NCI-H748 (cell line): ENCODE measurements around the gene ZNF451.

Experiments
- DNase-seq: peaks from one replicate; lab custom pipeline; 2025; ENCODE audit not compliant: unreplicated experiment; lab: John Stamatoyannopoulos, UW

The ZNF451 gene

DNA sequence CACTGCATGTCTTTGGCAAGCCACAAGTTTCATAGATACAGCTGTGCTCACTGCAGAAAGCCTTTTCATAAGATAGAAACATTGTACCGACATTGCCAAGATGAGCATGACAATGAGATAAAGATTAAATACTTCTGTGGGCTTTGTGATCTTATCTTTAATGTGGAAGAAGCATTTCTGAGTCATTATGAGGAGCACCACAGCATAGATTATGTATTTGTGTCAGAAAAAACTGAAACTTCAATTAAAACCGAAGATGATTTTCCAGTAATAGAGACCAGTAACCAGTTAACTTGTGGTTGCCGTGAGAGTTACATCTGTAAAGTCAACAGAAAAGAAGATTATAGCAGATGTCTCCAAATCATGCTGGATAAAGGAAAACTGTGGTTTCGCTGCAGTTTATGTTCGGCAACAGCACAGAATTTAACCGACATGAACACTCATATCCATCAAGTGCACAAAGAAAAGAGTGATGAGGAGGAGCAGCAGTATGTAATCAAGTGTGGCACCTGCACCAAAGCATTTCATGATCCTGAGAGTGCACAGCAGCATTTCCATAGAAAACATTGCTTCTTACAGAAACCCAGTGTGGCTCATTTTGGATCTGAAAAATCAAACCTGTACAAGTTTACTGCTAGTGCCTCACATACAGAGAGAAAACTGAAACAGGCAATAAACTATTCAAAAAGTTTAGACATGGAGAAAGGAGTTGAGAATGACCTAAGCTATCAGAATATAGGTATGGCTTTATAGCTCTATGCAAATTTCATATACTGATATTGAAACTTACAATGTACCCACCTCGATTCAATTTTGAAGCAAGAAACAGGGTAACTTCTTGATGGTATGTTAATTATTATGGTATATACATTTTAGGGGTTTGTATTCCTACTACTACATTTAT, 58.2 kb downstream of the ZNF451 start:
- no peak for DNase-seq

DNA sequence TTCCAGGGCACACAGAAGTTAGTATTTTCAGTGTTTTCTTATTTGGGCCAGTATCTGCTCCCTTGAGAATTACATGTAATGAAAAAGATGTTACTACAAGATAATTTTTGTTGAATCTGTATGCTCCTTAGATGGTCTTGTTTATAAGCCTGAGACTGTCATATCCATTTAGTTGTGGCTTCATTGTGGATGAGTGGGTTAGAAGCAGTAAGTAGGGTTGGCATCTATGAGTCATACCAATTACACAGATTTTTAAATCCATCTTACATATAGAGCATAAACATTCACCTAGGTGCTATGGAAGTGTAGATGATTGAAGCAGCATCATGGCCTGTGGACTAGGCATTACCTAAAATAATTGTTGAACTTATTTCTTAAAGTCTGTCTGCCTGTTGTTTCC, 68.7 kb downstream of the ZNF451 start:
- DNase-seq = no peak

DNA sequence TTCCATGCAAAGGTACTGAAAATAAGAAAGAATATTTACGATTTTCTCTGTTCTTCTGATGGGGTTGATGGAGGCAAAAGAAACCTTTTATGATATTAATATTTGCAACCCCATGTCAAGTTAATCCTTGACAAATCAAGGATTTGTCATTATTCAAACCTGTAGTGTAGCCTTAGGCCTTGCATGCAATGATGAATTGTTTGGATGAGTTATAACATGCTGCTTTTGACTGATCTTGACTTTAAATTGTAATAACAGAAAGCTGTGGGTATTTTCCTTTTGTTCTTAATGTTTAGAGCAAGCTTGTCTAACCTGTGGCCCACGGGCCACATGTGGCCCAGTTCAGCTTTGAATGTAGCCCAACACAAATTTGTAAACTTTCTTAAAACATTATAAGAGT, 69.1 kb downstream of the ZNF451 start:
- no peak for DNase-seq

DNA sequence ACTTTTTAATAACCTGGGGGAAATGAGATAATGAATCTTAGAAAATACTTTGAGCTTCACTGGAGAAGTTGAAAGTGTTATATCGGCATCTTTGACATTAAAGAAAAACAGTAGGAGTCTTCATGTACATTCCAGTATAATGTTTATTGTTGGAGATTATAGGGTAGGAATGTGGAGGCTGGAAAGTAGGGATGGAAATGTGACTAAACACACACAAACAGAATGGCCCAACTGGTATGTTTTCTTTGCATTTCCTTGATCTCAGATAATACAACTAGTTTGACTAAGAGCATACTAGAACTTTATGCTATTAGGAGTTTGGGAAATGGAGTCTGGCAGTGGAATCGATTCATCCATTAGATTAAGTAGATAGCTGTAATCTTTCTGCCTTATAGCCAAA, 72.0 kb downstream of the ZNF451 start:
- DNase-seq = no peak

DNA sequence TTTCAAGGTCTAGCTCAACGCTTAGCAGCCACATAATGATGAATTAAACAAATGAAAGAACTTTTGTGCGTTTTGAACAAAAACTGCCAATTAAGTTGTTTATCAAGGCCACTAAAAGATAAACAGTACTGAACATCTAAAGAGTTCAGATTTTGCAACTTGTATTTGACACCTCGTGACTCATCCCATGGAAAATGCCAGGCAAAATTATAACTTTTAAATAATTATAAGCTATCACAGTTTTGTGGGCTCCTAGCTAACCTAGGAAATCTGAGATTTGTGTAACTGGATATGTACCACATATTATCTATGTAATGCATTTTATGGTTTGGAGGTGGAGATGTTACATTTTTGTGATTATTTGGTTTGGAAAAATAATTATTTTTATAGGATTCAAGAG, 72.5 kb downstream of the ZNF451 start:
- no peak for DNase-seq

DNA sequence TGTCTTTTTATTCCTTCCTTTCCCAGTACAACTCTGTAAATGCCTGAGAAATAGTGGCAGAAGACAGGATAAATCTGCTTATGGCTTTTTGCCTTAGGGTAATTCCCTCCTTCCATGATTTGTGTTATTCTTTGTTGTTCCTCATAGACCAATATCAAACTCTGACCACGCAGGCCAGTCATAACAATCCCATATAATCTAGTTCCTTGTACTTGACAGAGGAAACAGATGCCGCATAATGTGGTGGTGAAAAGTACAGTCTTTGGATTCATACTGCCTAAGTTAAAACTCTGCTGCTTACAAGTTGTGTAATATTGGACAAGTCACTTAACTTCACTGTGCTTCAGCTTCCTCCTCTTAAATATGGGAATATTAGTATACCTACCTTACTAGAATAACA, 74.0 kb downstream of the ZNF451 start:
- DNase-seq = no peak

DNA sequence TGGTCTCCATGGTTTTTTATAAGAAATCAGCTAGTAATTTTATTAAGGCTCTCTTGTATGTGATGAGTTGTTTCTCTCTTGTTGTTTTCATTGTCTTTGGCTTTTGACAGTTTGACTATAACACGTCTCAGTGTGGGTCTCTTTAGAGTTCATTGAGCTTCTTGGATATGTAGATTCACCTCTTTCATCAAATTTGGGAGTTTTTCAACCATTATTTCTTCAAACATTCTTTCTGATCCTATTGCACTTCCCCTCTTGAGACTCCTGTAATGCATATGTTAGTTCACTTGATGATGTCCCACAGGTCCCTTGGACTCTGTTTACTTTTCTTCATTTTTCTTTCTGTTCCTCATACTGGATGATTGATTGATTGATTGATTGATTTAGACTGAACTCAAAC, 75.1 kb downstream of the ZNF451 start:
- no peak for DNase-seq

DNA sequence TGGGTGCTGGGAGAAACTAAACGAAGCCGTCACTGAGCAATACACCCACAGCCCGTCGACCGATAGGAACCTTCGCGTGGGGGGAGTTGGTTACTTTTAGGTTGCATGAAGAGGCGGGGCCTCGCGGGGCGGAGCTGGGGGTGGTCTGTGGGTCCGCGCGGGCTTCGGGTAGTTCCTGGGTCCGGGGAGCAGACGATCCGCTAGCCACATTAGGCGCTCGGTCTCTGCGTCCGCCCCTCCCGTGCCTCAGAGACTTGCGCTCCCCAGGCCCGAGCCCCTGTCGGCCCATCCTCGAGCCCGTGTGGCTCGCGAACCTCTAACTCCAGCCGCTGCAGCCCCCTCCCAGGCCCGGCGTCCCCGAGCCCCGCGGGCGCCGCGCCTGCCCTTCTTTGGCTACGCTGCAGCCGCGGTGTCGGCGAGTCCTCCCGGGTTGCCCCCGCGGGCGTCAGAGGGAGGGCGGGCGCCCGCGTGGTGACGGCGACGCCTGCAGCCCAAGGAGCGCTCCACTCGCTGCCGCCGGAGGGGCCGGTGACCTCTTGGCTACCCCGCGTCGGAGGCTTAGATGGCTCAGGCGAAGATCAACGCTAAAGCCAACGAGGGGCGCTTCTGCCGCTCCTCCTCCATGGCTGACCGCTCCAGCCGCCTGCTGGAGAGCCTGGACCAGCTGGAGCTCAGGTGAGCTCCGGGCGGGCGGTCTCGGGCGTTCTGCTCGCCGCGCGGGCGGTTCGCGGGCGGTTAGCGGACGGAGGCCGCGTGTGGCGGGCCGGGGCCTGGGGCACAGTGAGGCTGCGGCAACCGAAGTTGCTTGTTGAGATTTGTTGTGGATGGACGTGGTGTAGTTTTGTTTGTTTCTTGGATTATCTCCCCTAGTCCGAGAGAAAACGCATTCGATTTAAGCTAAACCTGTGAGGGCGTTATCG, 82.4 kb downstream of the ZNF451 start, which contains the start of gene BAG2:
TSS of gene BAG2 (plus strand) at position 191 of the 920 bp plus-strand sequence. CDS start at position 563, 372 bp downstream.
- peak; percentile 87 for DNase-seq

DNA sequence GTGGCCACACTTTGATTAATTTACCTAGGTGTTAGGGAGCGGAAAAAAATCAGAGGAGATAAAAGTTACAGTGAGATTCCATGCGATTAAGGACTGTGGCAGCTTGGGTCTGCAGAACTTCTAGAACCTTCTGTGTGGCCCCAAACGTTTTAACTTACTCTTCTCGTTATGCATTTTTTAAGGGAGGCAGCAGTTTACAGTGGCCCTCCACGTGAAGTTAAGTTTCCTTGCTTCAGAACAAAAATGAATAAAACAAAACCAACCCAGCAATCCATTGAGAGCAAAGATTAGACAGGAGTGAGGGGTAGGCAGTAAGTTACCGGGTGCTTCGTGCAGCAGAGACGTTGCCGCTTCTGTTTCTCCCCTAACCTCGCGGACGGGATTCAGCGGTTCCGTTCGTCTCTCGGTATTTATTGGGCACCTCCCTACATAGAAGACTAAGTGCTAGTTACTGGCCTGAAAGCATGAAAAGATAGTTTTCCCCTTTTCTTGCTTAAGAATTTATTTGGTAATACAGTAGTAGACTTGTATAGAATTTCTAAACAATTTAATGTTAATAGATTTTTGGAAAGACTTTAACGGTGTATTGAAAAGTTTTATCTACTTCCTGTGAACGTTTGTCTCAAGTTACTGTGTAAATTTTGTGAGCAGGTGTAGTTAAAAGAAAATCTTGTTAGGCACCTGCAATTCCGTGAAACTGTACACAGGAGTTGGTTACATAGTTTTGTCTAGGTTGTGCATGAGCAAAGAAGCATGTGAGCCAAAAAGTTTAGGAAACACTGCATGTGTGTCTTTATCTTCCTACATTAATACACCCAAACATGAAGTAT, 83.3 kb downstream of the ZNF451 start:
- peak; percentile 45 for DNase-seq

DNA sequence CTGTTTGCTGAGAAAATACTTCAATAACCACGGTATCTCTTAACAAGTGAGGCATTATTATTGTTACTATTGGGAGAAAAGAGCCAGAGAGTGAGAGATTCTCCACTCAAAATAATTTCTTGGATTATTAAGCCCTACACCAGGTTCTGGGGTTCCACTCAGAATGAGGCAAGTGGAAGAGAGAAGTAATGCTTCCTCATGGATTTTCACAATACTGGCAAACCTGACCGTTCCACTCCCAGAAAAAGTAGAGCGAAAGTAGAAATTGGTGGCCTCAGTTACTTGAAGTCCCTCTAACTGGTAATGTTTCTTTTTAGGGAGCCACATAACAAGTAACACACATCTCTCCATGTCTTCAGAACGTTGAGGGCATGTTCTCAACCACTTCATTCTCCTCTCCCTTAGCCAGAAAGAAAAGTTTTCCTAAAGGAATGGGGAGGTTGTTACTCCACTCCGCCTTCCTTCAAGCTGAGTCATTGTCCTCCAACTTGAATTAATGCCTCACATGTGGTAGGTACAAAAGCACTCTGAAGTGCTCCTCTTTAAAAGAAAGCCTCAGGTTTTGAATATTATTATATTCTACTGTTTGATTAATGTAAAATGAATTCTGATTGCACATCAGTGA, 84.0 kb downstream of the ZNF451 start:
- DNase-seq = no peak

DNA sequence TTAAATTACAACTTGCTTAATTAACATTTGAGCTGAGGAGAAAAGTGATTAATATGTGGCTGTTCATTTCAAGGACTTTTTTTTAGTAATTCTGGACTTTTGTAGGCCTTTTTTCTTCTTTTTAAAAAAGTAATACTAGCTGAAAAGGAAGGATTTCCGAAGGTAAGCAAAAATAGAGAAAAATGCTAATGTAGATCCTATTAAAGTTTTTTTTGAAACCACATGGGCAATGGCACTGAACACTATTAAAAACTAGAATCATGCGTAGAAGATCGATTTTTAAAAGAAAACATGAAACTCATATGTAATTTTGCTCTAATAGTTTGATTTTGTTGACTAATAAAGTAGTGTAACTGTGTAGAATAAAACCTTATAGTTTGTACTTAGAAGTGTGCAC, 84.5 kb downstream of the ZNF451 start:
- no peak for DNase-seq

DNA sequence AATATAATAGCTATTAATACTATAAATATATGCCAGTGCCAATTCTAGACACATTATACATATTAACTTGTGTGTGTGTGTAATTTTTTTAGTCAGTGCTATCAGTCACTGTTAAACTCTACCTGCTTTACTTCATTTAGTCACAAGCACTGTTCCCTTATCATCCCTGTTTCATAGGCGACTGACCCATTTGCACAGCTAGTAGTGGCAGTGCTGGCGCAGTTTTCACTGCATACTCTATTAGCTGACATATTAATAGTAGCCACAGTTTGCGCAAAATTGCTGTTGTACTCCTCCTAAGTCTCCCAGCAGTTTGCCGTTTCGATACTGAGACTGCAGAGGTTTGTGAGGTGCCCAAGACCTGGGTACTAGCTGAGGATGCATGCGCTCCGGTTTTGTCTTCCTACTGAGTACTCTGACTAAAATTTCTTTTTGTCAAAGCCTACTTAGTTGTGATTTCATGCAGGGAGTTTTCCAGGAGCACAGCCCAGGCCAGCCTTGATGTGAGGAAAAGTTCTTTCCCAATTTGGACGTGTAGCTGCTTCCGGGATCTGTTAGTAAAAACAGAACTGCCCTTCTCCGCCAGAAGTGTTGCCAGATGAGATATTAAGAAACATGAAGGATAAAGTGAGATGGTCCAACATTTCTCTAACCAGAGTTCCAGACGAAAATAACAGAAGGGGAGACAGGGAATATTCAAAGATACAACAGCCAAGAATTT, 87.7 kb downstream of the ZNF451 start:
- DNase-seq = no peak

DNA sequence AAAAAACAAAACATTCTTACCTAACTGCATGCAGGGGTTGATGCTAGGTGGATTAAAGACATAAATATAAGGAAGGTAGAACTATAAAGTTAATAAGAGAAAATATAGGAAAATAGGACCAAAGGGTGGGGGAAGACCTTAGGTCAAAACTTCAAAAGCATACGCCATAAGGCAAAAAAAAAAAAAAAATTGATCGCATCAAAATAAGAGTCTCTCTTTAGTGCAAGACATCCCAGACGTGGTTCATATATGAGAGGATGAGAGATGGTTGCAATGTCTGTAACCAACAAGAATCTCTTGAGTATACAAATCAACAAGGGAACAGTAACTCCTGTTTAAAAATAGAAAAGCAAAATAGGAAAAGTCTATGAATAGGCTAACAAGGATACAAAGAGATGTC, 90.6 kb downstream of the ZNF451 start:
- DNase-seq = no peak

DNA sequence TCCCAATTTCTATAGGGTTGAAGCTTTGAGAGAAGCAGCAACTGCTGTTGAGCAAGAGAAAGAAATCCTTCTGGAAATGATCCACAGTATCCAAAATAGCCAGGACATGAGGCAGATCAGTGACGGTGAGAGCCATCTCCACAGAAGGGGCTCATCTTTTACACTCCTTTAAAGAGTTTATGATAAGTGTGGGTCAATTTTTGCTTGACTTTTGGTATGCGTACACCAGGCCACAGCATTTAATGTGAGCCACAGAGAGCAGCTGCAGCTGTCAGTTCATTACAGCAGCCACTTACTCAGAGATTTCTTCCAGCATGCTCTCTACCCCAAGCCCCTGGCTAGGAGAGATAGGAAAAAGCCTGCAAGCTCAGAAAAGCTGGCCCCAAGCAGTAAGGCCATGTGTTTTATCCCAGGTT, 92.0 kb downstream of the ZNF451 start:
- no peak for DNase-seq

DNA sequence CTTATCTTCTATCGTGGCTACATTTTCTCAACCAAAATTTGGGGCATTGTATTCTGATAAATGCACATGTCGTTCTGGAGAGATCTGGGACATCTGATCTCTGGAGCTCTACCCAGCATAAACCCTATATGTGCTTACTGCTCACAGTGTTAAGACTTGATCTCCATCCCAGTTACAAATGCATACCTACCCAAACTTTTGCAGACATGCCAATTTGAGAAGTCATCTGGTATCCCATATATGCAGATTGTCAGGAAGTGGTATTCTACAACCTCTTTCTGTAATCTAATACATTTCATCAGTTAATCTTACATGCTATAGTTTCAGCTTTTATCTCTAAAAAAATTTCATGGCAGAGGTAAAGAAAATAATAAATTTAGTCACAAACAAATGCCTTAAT, 93.3 kb downstream of the ZNF451 start:
- no peak for DNase-seq

DNA sequence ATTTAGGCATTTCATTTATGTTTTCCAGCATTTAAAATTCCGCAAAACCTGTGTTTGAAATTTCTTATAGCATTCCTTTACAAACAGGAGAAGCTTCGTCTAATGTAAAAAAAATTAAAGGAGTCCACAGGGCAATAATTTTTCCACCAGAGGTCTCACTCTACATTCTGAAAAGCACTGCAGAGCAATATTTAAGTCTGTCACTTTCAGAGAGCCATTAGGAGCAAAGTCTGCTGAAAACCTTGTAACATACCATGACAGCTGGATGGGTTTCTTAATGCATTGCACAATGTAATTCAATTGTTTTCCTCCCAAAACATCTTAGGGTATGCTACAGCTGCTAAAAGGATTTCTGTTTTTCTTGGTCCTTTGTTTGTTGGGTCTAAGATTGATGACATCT, 100.2 kb downstream of the ZNF451 start:
- DNase-seq = no peak

DNA sequence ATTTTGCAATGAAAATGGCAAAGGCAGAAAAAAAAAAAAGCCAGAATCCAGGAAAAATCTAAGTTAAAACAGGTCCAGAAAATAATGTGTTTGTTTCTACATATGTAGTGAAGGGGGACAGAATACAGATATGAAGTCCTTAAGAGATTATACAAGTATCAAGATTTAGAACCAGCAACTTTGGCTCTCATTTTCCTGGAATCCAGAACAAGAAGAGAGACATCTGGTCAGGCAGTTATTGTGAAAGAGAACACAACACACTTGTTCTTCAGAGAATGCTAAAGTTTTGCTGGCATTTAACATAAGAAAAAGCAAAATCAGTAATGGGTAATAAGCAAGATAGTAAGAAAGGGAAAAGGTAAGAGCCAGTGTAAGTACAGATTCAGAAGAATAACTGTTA, 103.2 kb downstream of the ZNF451 start:
- no peak for DNase-seq

DNA sequence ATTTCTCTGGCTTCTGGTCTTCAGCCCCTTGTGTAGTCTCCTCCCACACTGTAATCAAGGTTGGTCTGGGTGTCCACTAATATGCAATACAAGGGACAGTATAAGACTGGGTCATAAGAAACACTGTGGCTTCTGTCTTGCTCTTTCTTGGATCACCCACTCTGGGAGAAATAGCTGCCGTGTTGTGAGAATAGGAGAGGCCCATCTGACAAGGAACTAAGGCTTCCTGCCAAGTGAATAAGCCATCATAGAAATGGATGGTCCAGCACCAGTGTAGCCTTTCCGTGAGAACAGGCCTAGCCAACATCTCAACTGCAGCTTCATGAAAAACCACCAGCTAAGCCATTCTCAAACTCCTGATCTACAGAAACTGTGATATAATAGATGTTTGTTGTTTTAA, 105.5 kb downstream of the ZNF451 start:
- no peak for DNase-seq

DNA sequence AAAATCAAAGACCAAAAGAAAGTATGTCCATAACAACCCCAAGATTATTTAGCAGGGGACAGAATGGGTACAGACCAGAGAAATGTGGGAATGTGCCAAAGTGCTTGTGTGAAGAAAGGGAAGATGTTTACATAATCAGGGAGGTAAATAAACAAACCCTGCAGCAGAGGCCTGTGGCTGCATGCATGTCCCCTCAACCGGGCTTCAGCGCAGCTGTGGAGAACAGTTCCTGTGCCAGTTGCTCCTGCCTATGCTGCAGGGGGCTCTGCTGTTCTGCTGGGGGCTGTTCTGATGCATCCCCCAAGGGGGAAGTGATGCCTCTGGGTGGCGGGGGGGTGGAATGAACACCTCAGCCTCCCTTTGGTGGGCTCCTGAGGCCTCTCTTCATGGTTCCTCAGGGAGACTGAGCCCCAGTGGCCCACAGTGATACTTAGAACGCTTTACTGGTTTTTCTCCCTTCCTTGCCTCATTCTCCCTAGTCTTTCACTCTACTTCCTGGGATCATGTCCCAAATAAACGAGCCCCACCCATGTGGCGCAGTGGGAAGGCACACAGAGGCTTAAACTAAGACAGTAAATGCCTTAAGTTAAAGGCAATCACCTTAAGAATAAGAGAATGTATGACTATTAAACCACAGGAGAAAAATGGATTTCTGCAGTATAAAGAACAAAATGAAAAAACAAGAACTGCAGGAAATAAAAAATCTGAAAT, 109.1 kb downstream of the ZNF451 start:
- peak; percentile 18 for DNase-seq
